Body of pancreas (tissue), 4 donors: ENCODE results near the gene SLC25A20.

Source experiments
- POLR2A ChIP-seq, 3 donors: fragments of 450-650 bp; IDR thresholded peaks; one replicate each; pipeline ENCODE4 v1.6.1; 2016; ENCODE audit warnings: antibody characterized with exemption in 3 of 3, mild to moderate bottlenecking in 2 of 3
- TF ChIP-seq, protein P1 (sequence below), 7 experiments: fragments of 450-650 bp in 4 of 7; fragments of 200-600 bp in 3 of 7; sonication (generic) in 3 of 7; IDR thresholded peaks; one replicate each; pipeline ENCODE4 v1.5.1; 2016 to 2019; ENCODE audit warnings: antibody characterized with exemption in 7 of 7

DNA sequence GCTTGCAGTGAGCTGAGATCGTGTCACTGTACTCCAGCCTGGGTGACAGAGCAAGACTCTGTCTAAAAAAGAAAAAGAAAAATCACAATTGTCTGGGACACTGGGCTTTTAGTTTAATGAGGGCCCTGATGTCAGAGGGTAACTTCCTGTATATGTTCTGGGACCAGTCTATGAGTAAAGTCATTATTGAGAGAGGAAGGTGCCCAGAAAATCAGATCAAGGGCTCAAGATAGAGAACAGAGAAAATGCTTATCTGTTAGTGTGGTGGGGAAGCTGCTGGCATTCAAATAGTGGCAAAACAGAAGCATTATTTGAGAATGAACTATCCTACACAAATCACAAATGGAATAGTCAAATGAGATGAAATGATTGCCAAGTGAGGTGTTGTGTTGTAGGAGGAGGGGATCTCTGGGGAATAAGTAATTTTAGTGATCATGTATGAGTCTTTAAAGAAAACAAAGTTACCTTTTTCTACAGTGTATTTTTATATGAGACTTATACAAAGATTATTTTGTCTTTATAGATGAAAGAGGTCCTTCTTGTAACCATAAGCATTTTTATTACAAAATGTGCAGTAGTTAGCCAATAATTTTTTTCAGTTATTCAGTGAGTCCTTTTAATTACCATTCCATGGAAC lies 33.4 kb upstream of the SLC25A20 start:
- TF ChIP-seq POLR2A (IDR thresholded peaks at IDR 0.05) = no peak
- TF ChIP-seq, protein P1, sequence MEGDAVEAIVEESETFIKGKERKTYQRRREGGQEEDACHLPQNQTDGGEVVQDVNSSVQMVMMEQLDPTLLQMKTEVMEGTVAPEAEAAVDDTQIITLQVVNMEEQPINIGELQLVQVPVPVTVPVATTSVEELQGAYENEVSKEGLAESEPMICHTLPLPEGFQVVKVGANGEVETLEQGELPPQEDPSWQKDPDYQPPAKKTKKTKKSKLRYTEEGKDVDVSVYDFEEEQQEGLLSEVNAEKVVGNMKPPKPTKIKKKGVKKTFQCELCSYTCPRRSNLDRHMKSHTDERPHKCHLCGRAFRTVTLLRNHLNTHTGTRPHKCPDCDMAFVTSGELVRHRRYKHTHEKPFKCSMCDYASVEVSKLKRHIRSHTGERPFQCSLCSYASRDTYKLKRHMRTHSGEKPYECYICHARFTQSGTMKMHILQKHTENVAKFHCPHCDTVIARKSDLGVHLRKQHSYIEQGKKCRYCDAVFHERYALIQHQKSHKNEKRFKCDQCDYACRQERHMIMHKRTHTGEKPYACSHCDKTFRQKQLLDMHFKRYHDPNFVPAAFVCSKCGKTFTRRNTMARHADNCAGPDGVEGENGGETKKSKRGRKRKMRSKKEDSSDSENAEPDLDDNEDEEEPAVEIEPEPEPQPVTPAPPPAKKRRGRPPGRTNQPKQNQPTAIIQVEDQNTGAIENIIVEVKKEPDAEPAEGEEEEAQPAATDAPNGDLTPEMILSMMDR (IDR thresholded peaks at IDR 0.05) = no peak
